ENCODE results near the gene PPCDC. TPM values are rescaled to one million over a fixed set of nuclear protein-coding genes. Genes with fewer than 3 reads are reported as not detected.

PPCDC gene
- total RNA-seq, 3 donors from 2014 or later: 12.4 to 18.9 (median 18.2) TPM

GRCh38 chr15:74997543-74997942, 25.8 kb upstream of the PPCDC start:
- intact Hi-C loops (cut with DNase I, micrococcal nuclease): no loop called here
- TF ChIP-seq CTCF (IDR thresholded peaks at IDR 0.05): no peak
- H3K4me3 ChIP-seq: no peak overlapping the region
- H3K4me1 ChIP-seq (ENCODE audit: low read depth): peaks cover 12% of the 10 kb centered on the region
- ATAC-seq: no peak
- no peaks in the 10 kb centered on the region for H3K9me3 ChIP-seq
- H3K36me3 ChIP-seq (ENCODE audit: low read depth): no peaks in the 10 kb centered on the region
- DNase-seq: no peak

- no peaks in the 10 kb centered on the region for H3K9me3 ChIP-seq
- ATAC-seq (no peak), DNase-seq (no peak)
- H3K4me1 ChIP-seq (ENCODE audit: low read depth): peaks cover 5% of the 10 kb centered on the region
- H3K36me3 ChIP-seq (ENCODE audit: low read depth): no peaks in the 10 kb centered on the region
- no peak overlapping the region for H3K4me3 ChIP-seq
- no peak for TF ChIP-seq CTCF (IDR thresholded peaks at IDR 0.05)
- intact Hi-C loops (cut with DNase I, micrococcal nuclease): no loop called here
These were observed 22.1 kb upstream of the PPCDC start for GRCh38 chr15:75001310-75001709.

- intact Hi-C loops (cut with DNase I, micrococcal nuclease): no loop called here
- no peaks in the 10 kb centered on the region for H3K9me3 ChIP-seq
- no peak overlapping the region for H3K4me3 ChIP-seq
- no peak for DNase-seq
- peaks cover 4% of the 10 kb centered on the region for H3K4me1 ChIP-seq (ENCODE audit: low read depth)
- H3K36me3 ChIP-seq (ENCODE audit: low read depth): no peaks in the 10 kb centered on the region
- no peak for ATAC-seq
- TF ChIP-seq CTCF (IDR thresholded peaks at IDR 0.05): no peak
These were observed 21.0 kb upstream of the PPCDC start for GRCh38 chr15:75002398-75002797.

- intact Hi-C loops (cut with DNase I, micrococcal nuclease): no loop called here
- H3K36me3 ChIP-seq (ENCODE audit: low read depth): no peaks in the 10 kb centered on the region
- H3K4me1 ChIP-seq (ENCODE audit: low read depth): no peaks in the 10 kb centered on the region
- ATAC-seq: no peak
- no peaks in the 10 kb centered on the region for H3K9me3 ChIP-seq
- DNase-seq: no peak
- no peak overlapping the region for H3K4me3 ChIP-seq
- TF ChIP-seq CTCF (IDR thresholded peaks at IDR 0.05): no peak
These were observed 16.2 kb upstream of the PPCDC start for GRCh38 chr15:75007216-75007615.

GRCh38 chr15:75008221-75008625, 15.2 kb upstream of the PPCDC start:
- no peak for ATAC-seq
- no peak for TF ChIP-seq CTCF (IDR thresholded peaks at IDR 0.05)
- no peaks in the 10 kb centered on the region for H3K4me1 ChIP-seq (ENCODE audit: low read depth)
- no peaks in the 10 kb centered on the region for H3K36me3 ChIP-seq (ENCODE audit: low read depth)
- no peak for DNase-seq
- H3K9me3 ChIP-seq: no peaks in the 10 kb centered on the region
- intact Hi-C loops (cut with DNase I, micrococcal nuclease): no loop called here
- no peak overlapping the region for H3K4me3 ChIP-seq

GRCh38 chr15:75008629-75009326, 14.6 kb upstream of the PPCDC start:
- TF ChIP-seq CTCF (IDR thresholded peaks at IDR 0.05): no peak
- Histone ChIP-seq H3K36me3 (ENCODE audit: low read depth) (no peaks in the 10 kb centered on the region), H3K4me3 (no peak overlapping the region), H3K4me1 (ENCODE audit: low read depth) (no peaks in the 10 kb centered on the region), H3K9me3 (no peaks in the 10 kb centered on the region)
- DNase-seq (no peak), ATAC-seq (peak; percentile 49)
- intact Hi-C loops (cut with DNase I, micrococcal nuclease): no loop called here

All from mucosa of descending colon (tissue), 3 donors.